NB4 (cell line): ENCODE data around the gene ATG101.

Experiments used
- DNase-seq: peaks from one replicate; pipeline ENCODE4 v3.0.0; 2010; ENCODE audit warnings: low read depth
- H3K4me3 ChIP-seq: one replicate; pipeline ENCODE4 v1.5.1; 2011; ENCODE audit warnings: mild to moderate bottlenecking, low read depth, low read length, moderate library complexity
- MYC ChIP-seq: IDR thresholded peaks from 2 replicates; pipeline ENCODE4 v1.6.1; 2011; ENCODE audit warnings: low read depth, low read length
- POLR2A ChIP-seq: IDR thresholded peaks from 2 replicates; pipeline ENCODE4 v1.6.1; 2011; ENCODE audit warnings: mild to moderate bottlenecking; ENCODE audit not compliant: insufficient read length; ENCODE audit errors: extremely low read depth
- TF ChIP-seq, protein P1 (sequence below): IDR thresholded peaks from 2 replicates; pipeline ENCODE4 v1.6.1; 2011; ENCODE audit warnings: low read depth, low read length
- TF ChIP-seq, protein P2 (sequence below): IDR thresholded peaks from one replicate; pipeline ENCODE4 v1.5.1; 2012; ENCODE audit warnings: low read depth, low read length

ATG101 gene

DNA sequence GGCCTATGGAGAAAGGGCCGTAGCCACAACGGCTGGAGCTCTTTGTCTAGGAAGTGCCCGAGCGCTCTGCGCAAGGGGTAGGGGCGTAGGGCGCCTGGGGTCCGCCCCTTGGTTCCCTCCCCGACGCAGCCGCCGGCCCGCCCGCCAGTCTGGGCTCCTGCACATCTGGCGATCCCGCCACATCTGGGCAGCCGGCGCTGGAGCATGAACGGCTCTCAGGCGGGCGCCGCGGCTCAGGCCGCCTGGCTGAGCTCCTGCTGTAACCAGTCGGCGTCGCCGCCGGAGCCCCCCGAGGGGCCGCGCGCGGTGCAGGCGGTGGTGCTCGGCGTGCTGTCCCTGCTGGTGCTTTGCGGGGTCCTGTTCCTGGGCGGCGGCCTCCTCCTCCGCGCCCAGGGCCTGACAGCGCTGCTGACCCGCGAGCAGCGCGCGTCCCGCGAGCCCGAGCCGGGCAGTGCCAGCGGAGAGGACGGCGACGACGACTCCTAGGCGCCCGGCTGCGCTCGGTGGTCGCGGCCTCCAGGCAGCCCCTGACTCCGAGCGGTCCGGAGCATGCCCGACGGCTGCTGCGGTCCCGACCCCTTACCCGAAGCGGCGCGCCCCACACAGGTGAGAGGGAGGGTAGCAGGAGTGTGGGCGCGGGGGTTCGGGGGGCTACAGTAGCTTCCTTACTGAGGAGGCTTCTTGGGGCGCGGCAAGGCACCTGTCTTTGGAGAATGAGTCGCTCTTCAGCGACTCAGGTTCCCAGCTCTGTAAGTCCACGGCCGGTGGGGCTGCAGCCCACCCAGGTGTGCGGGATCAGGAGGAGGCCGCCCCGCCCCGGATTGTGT, 10.0 kb downstream of the ATG101 start, which contains the start of gene SMIM41:
TSS of gene SMIM41 (plus strand) at position 129 of the 827 bp plus-strand sequence. CDS start at position 205, 76 bp downstream.
- no peak for DNase-seq
- TF ChIP-seq, protein P1, sequence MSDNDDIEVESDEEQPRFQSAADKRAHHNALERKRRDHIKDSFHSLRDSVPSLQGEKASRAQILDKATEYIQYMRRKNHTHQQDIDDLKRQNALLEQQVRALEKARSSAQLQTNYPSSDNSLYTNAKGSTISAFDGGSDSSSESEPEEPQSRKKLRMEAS, result no peak
- TF ChIP-seq POLR2A (no peak), MYC (no peak)
- TF ChIP-seq, protein P2, sequence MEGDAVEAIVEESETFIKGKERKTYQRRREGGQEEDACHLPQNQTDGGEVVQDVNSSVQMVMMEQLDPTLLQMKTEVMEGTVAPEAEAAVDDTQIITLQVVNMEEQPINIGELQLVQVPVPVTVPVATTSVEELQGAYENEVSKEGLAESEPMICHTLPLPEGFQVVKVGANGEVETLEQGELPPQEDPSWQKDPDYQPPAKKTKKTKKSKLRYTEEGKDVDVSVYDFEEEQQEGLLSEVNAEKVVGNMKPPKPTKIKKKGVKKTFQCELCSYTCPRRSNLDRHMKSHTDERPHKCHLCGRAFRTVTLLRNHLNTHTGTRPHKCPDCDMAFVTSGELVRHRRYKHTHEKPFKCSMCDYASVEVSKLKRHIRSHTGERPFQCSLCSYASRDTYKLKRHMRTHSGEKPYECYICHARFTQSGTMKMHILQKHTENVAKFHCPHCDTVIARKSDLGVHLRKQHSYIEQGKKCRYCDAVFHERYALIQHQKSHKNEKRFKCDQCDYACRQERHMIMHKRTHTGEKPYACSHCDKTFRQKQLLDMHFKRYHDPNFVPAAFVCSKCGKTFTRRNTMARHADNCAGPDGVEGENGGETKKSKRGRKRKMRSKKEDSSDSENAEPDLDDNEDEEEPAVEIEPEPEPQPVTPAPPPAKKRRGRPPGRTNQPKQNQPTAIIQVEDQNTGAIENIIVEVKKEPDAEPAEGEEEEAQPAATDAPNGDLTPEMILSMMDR, result no peak
- H3K4me3 ChIP-seq, result no peak within 1 kb of the TSS

DNA sequence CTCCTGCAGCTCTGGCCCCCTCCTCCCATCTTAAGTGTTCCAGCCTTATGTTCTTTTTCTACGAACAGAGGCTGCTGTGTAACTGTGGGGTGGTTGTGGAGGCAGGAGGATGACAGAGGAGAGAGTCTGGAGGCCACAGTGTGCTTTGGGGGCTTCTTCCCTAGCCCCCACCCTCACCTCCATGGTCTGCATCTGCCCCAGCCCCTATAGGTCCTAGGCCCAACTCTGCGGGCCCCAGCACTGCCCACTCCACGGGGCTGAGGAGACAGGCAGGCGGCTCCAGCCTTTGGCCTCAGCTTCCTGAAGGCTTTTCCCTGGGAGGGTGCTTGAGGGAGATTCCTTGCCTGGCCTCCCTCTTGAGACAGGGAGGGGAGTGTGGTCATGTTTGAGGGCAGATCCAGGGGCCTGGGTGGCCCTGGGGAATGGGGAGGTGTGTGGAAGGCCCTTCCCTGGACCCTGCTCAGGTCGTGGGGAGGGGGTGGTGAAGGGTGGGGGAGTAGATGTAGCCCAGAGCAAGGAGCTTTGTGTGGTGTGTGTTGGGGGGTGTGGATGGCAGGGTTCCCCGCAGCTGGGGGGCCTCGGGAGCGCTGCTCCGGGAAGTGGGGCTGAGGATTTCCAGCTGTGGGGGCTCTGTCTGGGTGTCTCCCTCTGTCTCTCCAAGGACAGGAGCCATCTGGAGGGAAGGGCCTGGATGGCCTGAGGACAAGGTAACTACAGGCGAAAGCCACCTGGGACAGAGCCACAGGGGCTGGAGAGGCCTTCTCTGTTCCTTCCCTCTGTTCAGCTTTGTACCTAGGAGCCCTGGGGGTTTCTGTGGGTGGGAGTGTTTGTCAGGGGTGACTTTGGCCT, 10.8 kb downstream of the ATG101 start:
- TF ChIP-seq, protein P1, result no peak
- no peak for TF ChIP-seq POLR2A
- TF ChIP-seq MYC, result no peak
- no peak overlapping the region for H3K4me3 ChIP-seq
- DNase-seq, result no peak

DNA sequence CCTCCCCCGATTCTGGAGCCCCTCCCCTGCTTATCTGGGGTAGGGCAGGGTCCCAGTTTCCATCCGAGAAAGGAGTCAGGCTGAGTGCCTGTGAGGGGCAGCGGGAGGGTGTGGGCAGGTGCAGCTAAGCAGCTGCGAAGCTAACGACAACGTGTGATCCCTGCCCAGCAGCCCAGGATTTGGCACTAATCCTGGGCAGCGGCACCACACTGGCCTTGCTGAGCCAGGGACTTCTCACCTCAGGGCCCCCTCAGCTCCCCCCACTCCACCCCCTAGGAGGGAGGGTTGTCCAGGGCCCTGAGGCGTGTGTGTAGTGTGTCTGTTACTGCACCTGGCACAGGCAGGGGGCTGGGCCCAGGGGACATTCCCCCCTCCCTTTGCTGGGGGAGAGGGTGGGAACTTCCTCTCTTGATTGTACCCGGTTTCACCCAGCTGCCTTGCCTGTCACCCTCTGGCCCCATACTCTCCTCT, 11.5 kb downstream of the ATG101 start:
- DNase-seq, result peak; percentile 78
- TF ChIP-seq MYC (no peak), POLR2A (no peak)
- TF ChIP-seq, protein P2, result no peak
- TF ChIP-seq, protein P1, result no peak
- H3K4me3 ChIP-seq, result no peak overlapping the region

DNA sequence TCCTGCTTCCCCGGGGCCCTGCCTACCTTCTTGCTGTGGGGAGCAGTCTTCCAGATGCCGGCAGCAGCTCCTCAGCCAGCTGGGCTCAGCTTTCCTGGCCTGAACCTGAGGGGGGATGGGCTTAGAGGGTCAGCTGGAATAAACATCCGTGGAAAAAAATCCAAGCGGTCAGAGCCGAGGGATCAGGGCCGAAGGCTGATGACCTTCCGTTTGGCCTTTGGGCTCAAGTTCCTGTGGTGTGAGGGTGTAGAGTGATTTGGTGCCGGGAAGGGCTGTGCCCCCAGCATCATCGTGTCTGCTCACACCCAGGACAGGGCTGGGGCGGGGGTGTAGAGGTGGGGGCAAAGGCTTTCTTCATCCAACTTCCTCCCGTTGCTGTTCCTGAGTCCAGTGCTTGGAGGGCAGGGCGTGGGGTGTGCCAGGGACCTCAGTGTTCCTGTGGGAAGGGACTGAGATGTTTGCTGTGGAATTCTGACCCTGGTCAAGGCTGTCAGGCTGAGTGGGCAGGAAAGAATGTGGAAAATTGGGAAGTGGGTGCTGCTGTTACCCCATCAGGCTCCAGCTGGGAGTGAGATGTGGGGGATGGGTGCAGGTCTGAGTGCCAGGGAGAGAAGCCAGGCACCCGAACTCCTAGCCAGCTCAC, 12.4 kb downstream of the ATG101 start:
- DNase-seq, result no peak
- H3K4me3 ChIP-seq, result no peak overlapping the region
- TF ChIP-seq POLR2A (no peak), MYC (no peak)
- TF ChIP-seq, protein P1, result no peak
- TF ChIP-seq, protein P2, result no peak

DNA sequence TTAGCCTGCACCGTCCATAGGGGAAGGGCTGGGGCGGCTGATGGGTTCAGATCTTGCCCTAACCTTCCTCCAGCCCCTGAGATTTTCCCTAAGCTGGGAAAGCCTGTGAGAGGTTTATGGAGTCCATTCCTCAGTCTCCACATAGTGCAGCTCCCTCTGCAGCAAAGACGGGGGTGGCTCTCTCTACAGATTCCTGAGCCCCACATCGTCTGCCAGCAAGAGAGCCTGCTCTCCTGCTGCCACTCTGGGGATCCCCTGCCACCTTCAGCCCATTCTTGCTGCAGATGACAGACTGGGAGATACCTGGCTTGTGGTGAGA, 12.8 kb downstream of the ATG101 start:
- no peak for TF ChIP-seq MYC
- TF ChIP-seq, protein P2, result no peak
- TF ChIP-seq, protein P1, result no peak
- no peak for TF ChIP-seq POLR2A
- H3K4me3 ChIP-seq, result no peak overlapping the region
- DNase-seq, result no peak
